GM12872 (cell line): ENCODE measurements around the gene ARHGAP26.

Experiments
- CTCF ChIP-seq: IDR thresholded peaks from 3 replicates; pipeline ENCODE4 v1.5.1; 2011; ENCODE audit warnings: low read depth, mild to moderate bottlenecking, low read length, moderate library complexity; ENCODE audit not compliant: insufficient read depth

The ARHGAP26 gene

GRCh38 chr5:142945845-142946244 lies 175.7 kb downstream of the ARHGAP26 start:
- no peak for TF ChIP-seq CTCF

- TF ChIP-seq CTCF = no peak
Observed at GRCh38 chr5:142946547-142947426, 176.6 kb downstream of the ARHGAP26 start.

- TF ChIP-seq CTCF = no peak
Observed at GRCh38 chr5:142947427-142947709, 177.2 kb downstream of the ARHGAP26 start.

- TF ChIP-seq CTCF = no peak
Observed at GRCh38 chr5:142952229-142952628, 182.1 kb downstream of the ARHGAP26 start.

- no peak for TF ChIP-seq CTCF
Observed at GRCh38 chr5:142954455-142954854, 184.3 kb downstream of the ARHGAP26 start.

- no peak for TF ChIP-seq CTCF
Observed at GRCh38 chr5:142955628-142956027, 185.5 kb downstream of the ARHGAP26 start.

GRCh38 chr5:142957528-142957927 lies 187.4 kb downstream of the ARHGAP26 start:
- TF ChIP-seq CTCF = no peak
